ENCODE measurements around the gene GNL3.

- TF ChIP-seq CTCF (conservative IDR thresholded peaks at IDR 0.05) = no peak
- TF ChIP-seq ZFX (IDR thresholded peaks at IDR 0.05) = no peak
Measured at GRCh38 chr3:52710512-52710911, 24.7 kb downstream of the GNL3 start.
